ENCODE measurements around the gene DGKI. TPM values are rescaled to one million over a fixed set of nuclear protein-coding genes. Genes with fewer than 3 reads are reported as not detected.

The DGKI gene
- total RNA-seq, 2 donors from 2014 or later: 0.04 to 0.64 TPM

- Mint-ChIP-seq H3K9me3 (no peaks in the 10 kb centered on the region), H3K27ac (no peak overlapping the region), H3K36me3 (ENCODE audit: low read depth) (no peaks in the 10 kb centered on the region), H3K4me1 (peaks cover 7% of the 10 kb centered on the region), H3K27me3 (ENCODE audit: insufficient read depth) (peaks cover 5% of the 10 kb centered on the region), H3K4me3 (no peak overlapping the region)
- H3K27me3 ChIP-seq (ENCODE audit: control insufficient read depth, insufficient read depth, low read length, poor library complexity, severe bottlenecking): no peaks in the 10 kb centered on the region
- H3K9ac ChIP-seq (ENCODE audit: extremely low read depth, low read length, poor library complexity, severe bottlenecking): no peak overlapping the region
- no peak overlapping the region for H3K4me3 ChIP-seq (ENCODE audit: low read length)
- no peaks in the 10 kb centered on the region for H3K4me1 ChIP-seq (ENCODE audit: control insufficient read depth, insufficient read depth, low read length)
- peaks cover 7% of the 10 kb centered on the region for H3K9me3 ChIP-seq (ENCODE audit: control insufficient read depth, low read length)
- no peak for DNase-seq
- no peak overlapping the region for H3K27ac ChIP-seq (ENCODE audit: low read depth, low read length)
- H3K36me3 ChIP-seq (ENCODE audit: control insufficient read depth, insufficient read depth, low read length): no peaks in the 10 kb centered on the region
- 78% methylated on average over 2 of the region's 2 CpGs; no CpG with 5 or more reads in 1 of the 2 experiments for WGBS, 2 experiments (ENCODE audit: insufficient coverage in 1 of 2, insufficient read length in 1 of 2)
- no peak for TF ChIP-seq CTCF (conservative IDR thresholded peaks at IDR 0.05)
Measured at GRCh38 chr7:137489880-137490279, 356.9 kb downstream of the DGKI start.

- Mint-ChIP-seq H3K27ac (no peak overlapping the region), H3K4me1 (peaks cover 15% of the 10 kb centered on the region), H3K27me3 (ENCODE audit: insufficient read depth) (peaks cover 5% of the 10 kb centered on the region), H3K36me3 (ENCODE audit: low read depth) (no peaks in the 10 kb centered on the region), H3K9me3 (no peaks in the 10 kb centered on the region), H3K4me3 (no peak overlapping the region)
- H3K9ac ChIP-seq (ENCODE audit: extremely low read depth, low read length, poor library complexity, severe bottlenecking): no peak overlapping the region
- DNase-seq: no peak
- no peaks in the 10 kb centered on the region for H3K36me3 ChIP-seq (ENCODE audit: control insufficient read depth, insufficient read depth, low read length)
- peaks cover 5% of the 10 kb centered on the region for H3K4me1 ChIP-seq (ENCODE audit: control insufficient read depth, insufficient read depth, low read length)
- TF ChIP-seq CTCF (conservative IDR thresholded peaks at IDR 0.05): peak; percentile 58
- no peaks in the 10 kb centered on the region for H3K27me3 ChIP-seq (ENCODE audit: control insufficient read depth, insufficient read depth, low read length, poor library complexity, severe bottlenecking)
- no peak overlapping the region for H3K4me3 ChIP-seq (ENCODE audit: low read length)
- 92 to 100% methylated on average over 1 of the region's 1 CpG for WGBS, 2 experiments (ENCODE audit: insufficient coverage in 1 of 2, insufficient read length in 1 of 2)
- no peak overlapping the region for H3K27ac ChIP-seq (ENCODE audit: low read depth, low read length)
- H3K9me3 ChIP-seq (ENCODE audit: control insufficient read depth, low read length): peaks cover 3% of the 10 kb centered on the region
Measured at GRCh38 chr7:137488038-137488437, 358.7 kb downstream of the DGKI start.

- Histone ChIP-seq H3K4me1 (ENCODE audit: control insufficient read depth, insufficient read depth, low read length) (peaks cover 5% of the 10 kb centered on the region), H3K9me3 (ENCODE audit: control insufficient read depth, low read length) (peaks cover 3% of the 10 kb centered on the region), H3K27me3 (ENCODE audit: control insufficient read depth, insufficient read depth, low read length, poor library complexity, severe bottlenecking) (no peaks in the 10 kb centered on the region), H3K36me3 (ENCODE audit: control insufficient read depth, insufficient read depth, low read length) (no peaks in the 10 kb centered on the region), H3K27ac (ENCODE audit: low read depth, low read length) (no peak overlapping the region), H3K9ac (ENCODE audit: extremely low read depth, low read length, poor library complexity, severe bottlenecking) (no peak overlapping the region), H3K4me3 (ENCODE audit: low read length) (no peak overlapping the region)
- no peaks in the 10 kb centered on the region for H3K36me3 Mint-ChIP-seq (ENCODE audit: low read depth)
- no peaks in the 10 kb centered on the region for H3K27me3 Mint-ChIP-seq (ENCODE audit: insufficient read depth)
- no peak for TF ChIP-seq CTCF (conservative IDR thresholded peaks at IDR 0.05)
- WGBS, 2 experiments (ENCODE audit: insufficient coverage in 1 of 2, insufficient read length in 1 of 2): 76% methylated on average over 2 of the region's 2 CpGs; no CpG with 5 or more reads in 1 of the 2 experiments
- H3K4me3 Mint-ChIP-seq: no peak overlapping the region
- no peak overlapping the region for H3K27ac Mint-ChIP-seq
- no peak for DNase-seq
- peaks cover 28% of the 10 kb centered on the region for H3K4me1 Mint-ChIP-seq
- H3K9me3 Mint-ChIP-seq: no peaks in the 10 kb centered on the region
Measured at GRCh38 chr7:137485818-137486217, 361.0 kb downstream of the DGKI start.
